HEK293 (cell line): ENCODE results near the gene MATN4.

Experiments used
- BCL11A ChIP-seq: fragments of 450-650 bp; formaldehyde crosslinking; IDR thresholded peaks from 2 replicates; pipeline ENCODE4 v1.5.1; 2016; ENCODE audit warnings: low read depth, missing biosample characterization, missing genetic modification characterization
- HOXC10 ChIP-seq: sonication (generic); formaldehyde crosslinking; IDR thresholded peaks from 2 replicates; pipeline ENCODE4 v1.8.1; 2023; ENCODE audit warnings: mild to moderate bottlenecking, missing genetic modification reagents
- KLF7 ChIP-seq: fragments of 450-650 bp; formaldehyde crosslinking; IDR thresholded peaks from 2 replicates; pipeline ENCODE4 v1.5.1; 2016; ENCODE audit warnings: missing biosample characterization, missing genetic modification characterization, borderline replicate concordance
- SCRT2 ChIP-seq: fragments of 450-650 bp; formaldehyde crosslinking; IDR thresholded peaks from 2 replicates; pipeline ENCODE4 v1.5.1; 2016; ENCODE audit warnings: missing biosample characterization, missing genetic modification characterization
- TRIM28 ChIP-seq: IDR thresholded peaks from 2 replicates; pipeline ENCODE4 v1.6.1; 2011; ENCODE audit warnings: low read length, control low read depth, borderline replicate concordance
- YY2 ChIP-seq: fragments of 450-650 bp; formaldehyde crosslinking; IDR thresholded peaks from 2 replicates; pipeline ENCODE4 v1.5.1; 2016; ENCODE audit warnings: missing biosample characterization, missing genetic modification characterization
- ZBTB48 ChIP-seq: fragments of 450-650 bp; formaldehyde crosslinking; IDR thresholded peaks from 2 replicates; pipeline ENCODE4 v1.5.1; 2016; ENCODE audit warnings: missing biosample characterization, missing genetic modification characterization
- ZBTB7A ChIP-seq: fragments of 450-650 bp; formaldehyde crosslinking; IDR thresholded peaks from 2 replicates; pipeline ENCODE4 v1.5.1; 2016; ENCODE audit warnings: low read depth, missing biosample characterization, missing genetic modification characterization
- ZFP37 ChIP-seq: fragments of 450-650 bp; formaldehyde crosslinking; IDR thresholded peaks from 2 replicates; pipeline ENCODE4 v1.5.1; 2016; ENCODE audit warnings: missing biosample characterization, missing genetic modification characterization
- ZNF146 ChIP-seq: fragments of 450-650 bp; formaldehyde crosslinking; IDR thresholded peaks from 2 replicates; pipeline ENCODE4 v1.5.1; 2016; ENCODE audit warnings: missing biosample characterization, missing genetic modification characterization
- ZNF2 ChIP-seq: fragments of 450-650 bp; formaldehyde crosslinking; IDR thresholded peaks from 2 replicates; pipeline ENCODE4 v1.5.1; 2016; ENCODE audit warnings: missing biosample characterization, missing genetic modification characterization
- ZNF221 ChIP-seq: fragments of 450-650 bp; formaldehyde crosslinking; IDR thresholded peaks from 2 replicates; pipeline ENCODE4 v1.5.1; 2017; ENCODE audit warnings: missing biosample characterization, missing genetic modification characterization, borderline replicate concordance
- ZNF341 ChIP-seq: fragments of 450-650 bp; formaldehyde crosslinking; IDR thresholded peaks from 2 replicates; pipeline ENCODE4; 2016; ENCODE audit warnings: low read depth, missing biosample characterization, missing genetic modification characterization
- ZNF394 ChIP-seq: fragments of 450-650 bp; formaldehyde crosslinking; IDR thresholded peaks from 2 replicates; pipeline ENCODE4 v1.5.1; 2016; ENCODE audit warnings: missing biosample characterization, missing genetic modification characterization, mild to moderate bottlenecking, moderate library complexity, borderline replicate concordance
- ZNF501 ChIP-seq: fragments of 450-650 bp; formaldehyde crosslinking; IDR thresholded peaks from 2 replicates; pipeline ENCODE4 v1.5.1; 2016; ENCODE audit warnings: missing biosample characterization, missing genetic modification characterization
- ZNF510 ChIP-seq: fragments of 450-650 bp; formaldehyde crosslinking; IDR thresholded peaks from 2 replicates; pipeline ENCODE4 v1.5.1; 2018; ENCODE audit warnings: mild to moderate bottlenecking, missing genetic modification characterization, missing biosample characterization; ENCODE audit not compliant: insufficient replicate concordance
- ZNF521 ChIP-seq: fragments of 450-650 bp; formaldehyde crosslinking; IDR thresholded peaks from 2 replicates; pipeline ENCODE4 v1.5.1; 2017; ENCODE audit warnings: missing biosample characterization, mild to moderate bottlenecking, missing genetic modification characterization
- ZNF747 ChIP-seq: fragments of 450-650 bp; formaldehyde crosslinking; IDR thresholded peaks from 2 replicates; pipeline ENCODE4 v1.5.1; 2016; ENCODE audit warnings: missing biosample characterization, missing genetic modification characterization
- TF ChIP-seq, protein P1 (sequence below): fragments of 450-650 bp; formaldehyde crosslinking; IDR thresholded peaks from 2 replicates; pipeline ENCODE4 v1.5.1; 2016; ENCODE audit warnings: missing biosample characterization, missing genetic modification characterization
- TF ChIP-seq, protein P2 (sequence below): fragments of 450-650 bp; formaldehyde crosslinking; IDR thresholded peaks from 2 replicates; pipeline ENCODE4 v1.5.1; 2016; ENCODE audit warnings: missing biosample characterization, missing genetic modification characterization
- TF ChIP-seq, protein P3 (sequence below): fragments of 450-650 bp; formaldehyde crosslinking; IDR thresholded peaks from 2 replicates; pipeline ENCODE4 v1.5.1; 2016; ENCODE audit warnings: missing biosample characterization, missing genetic modification characterization
- TF ChIP-seq, protein P4 (sequence below): fragments of 450-650 bp; formaldehyde crosslinking; IDR thresholded peaks from 2 replicates; pipeline ENCODE4 v1.5.1; 2016; ENCODE audit warnings: missing biosample characterization, missing genetic modification characterization, borderline replicate concordance
- TF ChIP-seq, protein P5 (sequence below): fragments of 450-650 bp; formaldehyde crosslinking; IDR thresholded peaks from 2 replicates; pipeline ENCODE4 v1.5.1; 2016; ENCODE audit warnings: missing biosample characterization, missing genetic modification characterization
- TF ChIP-seq, protein P6 (sequence below): fragments of 450-650 bp; formaldehyde crosslinking; conservative IDR thresholded peaks from 2 replicates; pipeline ENCODE4 v1.5.1; 2016; ENCODE audit warnings: low read depth, missing biosample characterization, missing genetic modification characterization
- TF ChIP-seq, protein P7 (sequence below): fragments of 450-650 bp; formaldehyde crosslinking; IDR thresholded peaks from 2 replicates; pipeline ENCODE4 v1.5.1; 2017; ENCODE audit warnings: missing biosample characterization, missing genetic modification characterization

The MATN4 gene

DNA sequence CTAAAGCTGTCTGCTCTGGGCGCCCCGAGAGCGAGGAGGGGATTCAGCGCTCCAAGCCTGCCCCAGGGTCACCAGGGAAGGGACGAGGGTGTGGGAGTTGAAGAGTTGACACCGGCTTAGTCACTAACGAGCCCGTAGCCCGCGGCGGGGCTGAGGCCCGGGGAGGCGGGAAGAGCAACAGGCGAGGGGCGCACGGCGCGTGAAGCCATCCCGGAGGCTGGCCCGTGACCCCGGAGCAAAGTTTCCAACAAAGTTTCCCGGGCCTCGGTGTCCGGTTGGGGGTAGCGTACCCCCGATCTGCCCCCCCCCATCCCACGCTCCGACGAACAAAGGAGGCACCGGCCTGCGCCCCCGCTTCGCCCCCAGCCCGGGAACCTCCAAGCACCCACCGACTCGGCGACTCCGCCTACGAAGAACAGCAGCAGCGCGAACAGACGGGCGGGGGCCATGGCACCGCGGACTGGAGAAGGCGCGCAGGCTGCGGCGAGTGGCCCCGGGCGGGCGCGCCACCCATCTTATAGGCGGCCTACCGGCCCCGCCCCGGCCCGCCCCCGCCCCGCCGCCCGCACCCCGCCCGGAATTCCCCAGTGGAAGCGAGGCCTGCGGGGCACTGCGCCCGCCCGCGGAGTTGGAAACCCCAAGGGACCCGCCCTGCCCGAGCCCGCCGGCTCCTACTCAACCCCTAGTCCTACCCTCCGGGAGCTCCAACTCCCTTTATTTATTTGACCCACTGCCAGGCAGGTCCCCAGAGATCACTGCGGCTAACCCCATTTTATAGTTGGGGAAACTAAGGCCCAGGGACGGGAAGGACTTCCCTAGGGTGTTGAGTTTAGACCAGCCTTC is 40.1 kb upstream of the MATN4 start, which contains the start of gene SDC4 (continued):
- TF ChIP-seq KLF7 (tag by site-specific recombination) (0 out of 2 replicates have a peak, but pooled peaks have one; percentile 4), BCL11A (tag by site-specific recombination) (no peak), YY2 (no peak), ZNF221 (tag by site-specific recombination) (no peak), ZNF394 (peak; percentile 53; the same call in 1 of the 2 replicates), ZBTB48 (tag by site-specific recombination) (peak; percentile 45; the same call in 1 of the 2 replicates), HOXC10 (no peak), ZNF521 (tag by site-specific recombination) (no peak), SCRT2 (tag by site-specific recombination) (peak; percentile 98), ZNF146 (tag by site-specific recombination) (0 out of 2 replicates have a peak, but pooled peaks have one; percentile 12), ZNF341 (tag by site-specific recombination) (peak; percentile 84), ZFP37 (tag by site-specific recombination) (peak; percentile 70; the same call in 1 of the 2 replicates), ZNF747 (tag by site-specific recombination) (no peak), ZBTB7A (tag by site-specific recombination) (peak; percentile 78; the same call in 1 of the 2 replicates), TRIM28 (no peak), ZNF2 (0 out of 2 replicates have a peak, but pooled peaks have one; percentile 64), ZNF510 (tag by site-specific recombination) (no peak), ZNF501 (tag by site-specific recombination) (no peak)
- TF ChIP-seq, protein P1, sequence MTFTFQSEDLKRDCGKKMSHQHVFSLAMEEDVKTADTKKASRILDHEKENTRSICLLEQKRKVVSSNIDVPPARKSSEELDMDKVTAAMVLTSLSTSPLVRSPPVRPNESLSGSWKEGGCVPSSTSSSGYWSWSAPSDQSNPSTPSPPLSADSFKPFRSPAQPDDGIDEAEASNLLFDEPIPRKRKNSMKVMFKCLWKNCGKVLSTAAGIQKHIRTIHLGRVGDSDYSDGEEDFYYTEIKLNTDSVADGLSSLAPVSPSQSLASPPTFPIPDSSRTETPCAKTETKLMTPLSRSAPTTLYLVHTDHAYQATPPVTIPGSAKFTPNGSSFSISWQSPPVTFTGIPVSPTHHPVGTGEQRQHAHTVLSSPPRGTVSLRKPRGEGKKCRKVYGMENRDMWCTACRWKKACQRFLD (tag by site-specific recombination) = no peak
- TF ChIP-seq, protein P2, sequence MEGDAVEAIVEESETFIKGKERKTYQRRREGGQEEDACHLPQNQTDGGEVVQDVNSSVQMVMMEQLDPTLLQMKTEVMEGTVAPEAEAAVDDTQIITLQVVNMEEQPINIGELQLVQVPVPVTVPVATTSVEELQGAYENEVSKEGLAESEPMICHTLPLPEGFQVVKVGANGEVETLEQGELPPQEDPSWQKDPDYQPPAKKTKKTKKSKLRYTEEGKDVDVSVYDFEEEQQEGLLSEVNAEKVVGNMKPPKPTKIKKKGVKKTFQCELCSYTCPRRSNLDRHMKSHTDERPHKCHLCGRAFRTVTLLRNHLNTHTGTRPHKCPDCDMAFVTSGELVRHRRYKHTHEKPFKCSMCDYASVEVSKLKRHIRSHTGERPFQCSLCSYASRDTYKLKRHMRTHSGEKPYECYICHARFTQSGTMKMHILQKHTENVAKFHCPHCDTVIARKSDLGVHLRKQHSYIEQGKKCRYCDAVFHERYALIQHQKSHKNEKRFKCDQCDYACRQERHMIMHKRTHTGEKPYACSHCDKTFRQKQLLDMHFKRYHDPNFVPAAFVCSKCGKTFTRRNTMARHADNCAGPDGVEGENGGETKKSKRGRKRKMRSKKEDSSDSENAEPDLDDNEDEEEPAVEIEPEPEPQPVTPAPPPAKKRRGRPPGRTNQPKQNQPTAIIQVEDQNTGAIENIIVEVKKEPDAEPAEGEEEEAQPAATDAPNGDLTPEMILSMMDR (tag by site-specific recombination) = no peak
- TF ChIP-seq, protein P3, sequence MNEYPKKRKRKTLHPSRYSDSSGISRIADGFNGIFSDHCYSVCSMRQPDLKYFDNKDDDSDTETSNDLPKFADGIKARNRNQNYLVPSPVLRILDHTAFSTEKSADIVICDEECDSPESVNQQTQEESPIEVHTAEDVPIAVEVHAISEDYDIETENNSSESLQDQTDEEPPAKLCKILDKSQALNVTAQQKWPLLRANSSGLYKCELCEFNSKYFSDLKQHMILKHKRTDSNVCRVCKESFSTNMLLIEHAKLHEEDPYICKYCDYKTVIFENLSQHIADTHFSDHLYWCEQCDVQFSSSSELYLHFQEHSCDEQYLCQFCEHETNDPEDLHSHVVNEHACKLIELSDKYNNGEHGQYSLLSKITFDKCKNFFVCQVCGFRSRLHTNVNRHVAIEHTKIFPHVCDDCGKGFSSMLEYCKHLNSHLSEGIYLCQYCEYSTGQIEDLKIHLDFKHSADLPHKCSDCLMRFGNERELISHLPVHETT (tag by site-specific recombination) = peak; percentile 45; the same call in 1 of the 2 replicates
- TF ChIP-seq, protein P4, sequence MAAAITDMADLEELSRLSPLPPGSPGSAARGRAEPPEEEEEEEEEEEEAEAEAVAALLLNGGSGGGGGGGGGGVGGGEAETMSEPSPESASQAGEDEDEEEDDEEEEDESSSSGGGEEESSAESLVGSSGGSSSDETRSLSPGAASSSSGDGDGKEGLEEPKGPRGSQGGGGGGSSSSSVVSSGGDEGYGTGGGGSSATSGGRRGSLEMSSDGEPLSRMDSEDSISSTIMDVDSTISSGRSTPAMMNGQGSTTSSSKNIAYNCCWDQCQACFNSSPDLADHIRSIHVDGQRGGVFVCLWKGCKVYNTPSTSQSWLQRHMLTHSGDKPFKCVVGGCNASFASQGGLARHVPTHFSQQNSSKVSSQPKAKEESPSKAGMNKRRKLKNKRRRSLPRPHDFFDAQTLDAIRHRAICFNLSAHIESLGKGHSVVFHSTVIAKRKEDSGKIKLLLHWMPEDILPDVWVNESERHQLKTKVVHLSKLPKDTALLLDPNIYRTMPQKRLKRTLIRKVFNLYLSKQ (tag by site-specific recombination) = no peak
- TF ChIP-seq, protein P5, sequence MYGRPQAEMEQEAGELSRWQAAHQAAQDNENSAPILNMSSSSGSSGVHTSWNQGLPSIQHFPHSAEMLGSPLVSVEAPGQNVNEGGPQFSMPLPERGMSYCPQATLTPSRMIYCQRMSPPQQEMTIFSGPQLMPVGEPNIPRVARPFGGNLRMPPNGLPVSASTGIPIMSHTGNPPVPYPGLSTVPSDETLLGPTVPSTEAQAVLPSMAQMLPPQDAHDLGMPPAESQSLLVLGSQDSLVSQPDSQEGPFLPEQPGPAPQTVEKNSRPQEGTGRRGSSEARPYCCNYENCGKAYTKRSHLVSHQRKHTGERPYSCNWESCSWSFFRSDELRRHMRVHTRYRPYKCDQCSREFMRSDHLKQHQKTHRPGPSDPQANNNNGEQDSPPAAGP = peak; percentile 84
- TF ChIP-seq, protein P6, sequence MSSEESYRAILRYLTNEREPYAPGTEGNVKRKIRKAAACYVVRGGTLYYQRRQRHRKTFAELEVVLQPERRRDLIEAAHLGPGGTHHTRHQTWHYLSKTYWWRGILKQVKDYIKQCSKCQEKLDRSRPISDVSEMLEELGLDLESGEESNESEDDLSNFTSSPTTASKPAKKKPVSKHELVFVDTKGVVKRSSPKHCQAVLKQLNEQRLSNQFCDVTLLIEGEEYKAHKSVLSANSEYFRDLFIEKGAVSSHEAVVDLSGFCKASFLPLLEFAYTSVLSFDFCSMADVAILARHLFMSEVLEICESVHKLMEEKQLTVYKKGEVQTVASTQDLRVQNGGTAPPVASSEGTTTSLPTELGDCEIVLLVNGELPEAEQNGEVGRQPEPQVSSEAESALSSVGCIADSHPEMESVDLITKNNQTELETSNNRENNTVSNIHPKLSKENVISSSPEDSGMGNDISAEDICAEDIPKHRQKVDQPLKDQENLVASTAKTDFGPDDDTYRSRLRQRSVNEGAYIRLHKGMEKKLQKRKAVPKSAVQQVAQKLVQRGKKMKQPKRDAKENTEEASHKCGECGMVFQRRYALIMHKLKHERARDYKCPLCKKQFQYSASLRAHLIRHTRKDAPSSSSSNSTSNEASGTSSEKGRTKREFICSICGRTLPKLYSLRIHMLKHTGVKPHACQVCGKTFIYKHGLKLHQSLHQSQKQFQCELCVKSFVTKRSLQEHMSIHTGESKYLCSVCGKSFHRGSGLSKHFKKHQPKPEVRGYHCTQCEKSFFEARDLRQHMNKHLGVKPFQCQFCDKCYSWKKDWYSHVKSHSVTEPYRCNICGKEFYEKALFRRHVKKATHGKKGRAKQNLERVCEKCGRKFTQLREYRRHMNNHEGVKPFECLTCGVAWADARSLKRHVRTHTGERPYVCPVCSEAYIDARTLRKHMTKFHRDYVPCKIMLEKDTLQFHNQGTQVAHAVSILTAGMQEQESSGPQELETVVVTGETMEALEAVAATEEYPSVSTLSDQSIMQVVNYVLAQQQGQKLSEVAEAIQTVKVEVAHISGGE (tag by site-specific recombination) = 0 out of 2 replicates have a peak, but pooled peaks have one; percentile 25
- TF ChIP-seq, protein P7, sequence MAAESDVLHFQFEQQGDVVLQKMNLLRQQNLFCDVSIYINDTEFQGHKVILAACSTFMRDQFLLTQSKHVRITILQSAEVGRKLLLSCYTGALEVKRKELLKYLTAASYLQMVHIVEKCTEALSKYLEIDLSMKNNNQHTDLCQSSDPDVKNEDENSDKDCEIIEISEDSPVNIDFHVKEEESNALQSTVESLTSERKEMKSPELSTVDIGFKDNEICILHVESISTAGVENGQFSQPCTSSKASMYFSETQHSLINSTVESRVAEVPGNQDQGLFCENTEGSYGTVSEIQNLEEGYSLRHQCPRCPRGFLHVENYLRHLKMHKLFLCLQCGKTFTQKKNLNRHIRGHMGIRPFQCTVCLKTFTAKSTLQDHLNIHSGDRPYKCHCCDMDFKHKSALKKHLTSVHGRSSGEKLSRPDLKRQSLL (tag by site-specific recombination) = no peak
